OCI-LY3 (cell line): Measurements from ENCODE around the gene SRL.

Experiments
- EZH2phosphoT487 ChIP-seq: fragments of 200-600 bp; shearing (Covaris generic); IDR thresholded peaks from 2 replicates; pipeline ENCODE4 v1.6.1; 2018; ENCODE audit warnings: antibody characterized with exemption, mixed run types, low read depth
- TF ChIP-seq, protein P1 (sequence below): fragments of 200-600, 300-600 bp; sonication (generic); IDR thresholded peaks from 2 replicates; pipeline ENCODE4 v1.5.1; 2014; ENCODE audit warnings: antibody characterized with exemption, low read length, low read depth

DNA sequence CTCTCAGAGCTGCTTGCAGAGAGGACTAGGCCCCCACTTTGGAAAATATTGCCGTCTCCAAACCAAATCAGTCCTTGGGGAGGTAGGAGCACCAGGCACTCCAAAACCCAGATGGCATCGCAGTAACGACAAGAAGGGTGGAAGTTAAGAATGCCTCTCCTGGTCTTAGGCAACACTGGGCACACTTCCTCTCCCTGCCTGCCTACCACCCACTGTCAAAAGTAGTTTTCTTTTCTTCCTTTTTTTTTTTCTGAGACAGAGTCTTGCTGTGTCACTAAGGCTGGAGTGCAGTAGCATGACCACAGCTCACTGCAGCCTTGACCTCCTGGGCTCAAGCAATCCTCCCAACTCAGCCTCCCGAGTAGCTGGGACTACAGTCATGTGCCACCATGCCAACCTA lies 47.2 kb downstream of the SRL start:
- TF ChIP-seq, protein P1, sequence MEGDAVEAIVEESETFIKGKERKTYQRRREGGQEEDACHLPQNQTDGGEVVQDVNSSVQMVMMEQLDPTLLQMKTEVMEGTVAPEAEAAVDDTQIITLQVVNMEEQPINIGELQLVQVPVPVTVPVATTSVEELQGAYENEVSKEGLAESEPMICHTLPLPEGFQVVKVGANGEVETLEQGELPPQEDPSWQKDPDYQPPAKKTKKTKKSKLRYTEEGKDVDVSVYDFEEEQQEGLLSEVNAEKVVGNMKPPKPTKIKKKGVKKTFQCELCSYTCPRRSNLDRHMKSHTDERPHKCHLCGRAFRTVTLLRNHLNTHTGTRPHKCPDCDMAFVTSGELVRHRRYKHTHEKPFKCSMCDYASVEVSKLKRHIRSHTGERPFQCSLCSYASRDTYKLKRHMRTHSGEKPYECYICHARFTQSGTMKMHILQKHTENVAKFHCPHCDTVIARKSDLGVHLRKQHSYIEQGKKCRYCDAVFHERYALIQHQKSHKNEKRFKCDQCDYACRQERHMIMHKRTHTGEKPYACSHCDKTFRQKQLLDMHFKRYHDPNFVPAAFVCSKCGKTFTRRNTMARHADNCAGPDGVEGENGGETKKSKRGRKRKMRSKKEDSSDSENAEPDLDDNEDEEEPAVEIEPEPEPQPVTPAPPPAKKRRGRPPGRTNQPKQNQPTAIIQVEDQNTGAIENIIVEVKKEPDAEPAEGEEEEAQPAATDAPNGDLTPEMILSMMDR: no peak
- no peak for TF ChIP-seq EZH2phosphoT487
